ENCODE measurements around the gene BCAS3.

- TF ChIP-seq CTCF (conservative IDR thresholded peaks at IDR 0.05; ENCODE audit: low read length) (no peak), EZH2phosphoT487 (IDR thresholded peaks at IDR 0.05; ENCODE audit: borderline replicate concordance, low read depth, low read length) (no peak)
Observed at GRCh38 chr17:61368049-61368831, 690.6 kb downstream of the BCAS3 start.
